HG02852 (cell line): ENCODE measurements around the gene PPAN.

Experiments used
- ATAC-seq: cut with Tn5 transposase; IDR thresholded peaks from one replicate; pipeline ENCODE4 v1.9.1; 2021; ENCODE audit warnings: mild to moderate bottlenecking, moderate library complexity; ENCODE audit not compliant: unreplicated experiment

PPAN gene

DNA sequence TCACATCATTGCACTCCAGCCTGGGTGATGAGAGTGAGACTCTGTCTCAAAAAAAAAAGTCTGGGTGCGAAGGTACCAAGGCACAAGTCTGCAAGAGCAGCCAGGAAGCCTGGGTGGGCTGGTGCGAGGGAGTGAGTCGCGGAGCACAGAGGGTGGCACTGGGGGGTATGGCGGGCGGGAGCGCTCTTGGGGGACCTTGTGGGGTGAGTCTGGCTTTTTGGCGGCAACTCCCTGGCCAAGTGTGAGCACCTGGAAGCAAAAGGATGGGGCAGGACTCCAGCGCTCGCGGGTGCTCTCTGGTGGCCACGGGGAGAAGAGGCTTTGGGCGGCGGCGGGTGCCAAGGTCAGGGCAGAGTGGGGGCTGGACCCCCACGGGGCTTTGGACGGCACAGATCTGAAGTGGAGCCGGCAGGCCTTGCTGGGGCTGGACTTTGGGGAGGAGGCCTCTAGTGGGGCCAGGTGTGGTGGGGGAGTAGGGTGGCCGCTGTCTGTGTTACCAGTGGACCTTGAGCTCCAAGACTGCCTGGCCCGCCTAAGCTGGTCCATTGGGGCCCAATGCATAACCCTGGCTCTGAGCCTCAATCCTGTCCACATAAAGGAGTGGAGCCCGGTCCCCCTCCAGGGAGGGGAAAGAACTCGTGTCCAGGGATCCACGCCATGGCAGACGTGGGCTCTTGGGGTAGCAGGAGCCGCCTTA is 6.9 kb downstream of the PPAN start:
- ATAC-seq = no peak

DNA sequence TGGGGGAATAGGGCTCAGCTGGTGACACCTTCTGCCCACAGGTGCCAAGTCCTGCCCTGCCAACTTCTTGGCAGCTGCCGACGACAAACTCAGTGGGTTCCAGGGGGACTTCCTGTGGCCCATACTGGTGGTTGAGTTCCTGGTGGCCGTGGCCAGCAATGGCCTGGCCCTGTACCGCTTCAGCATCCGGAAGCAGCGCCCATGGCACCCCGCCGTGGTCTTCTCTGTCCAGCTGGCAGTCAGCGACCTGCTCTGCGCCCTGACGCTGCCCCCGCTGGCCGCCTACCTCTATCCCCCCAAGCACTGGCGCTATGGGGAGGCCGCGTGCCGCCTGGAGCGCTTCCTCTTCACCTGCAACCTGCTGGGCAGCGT is 7.4 kb downstream of the PPAN start:
- ATAC-seq = no peak

DNA sequence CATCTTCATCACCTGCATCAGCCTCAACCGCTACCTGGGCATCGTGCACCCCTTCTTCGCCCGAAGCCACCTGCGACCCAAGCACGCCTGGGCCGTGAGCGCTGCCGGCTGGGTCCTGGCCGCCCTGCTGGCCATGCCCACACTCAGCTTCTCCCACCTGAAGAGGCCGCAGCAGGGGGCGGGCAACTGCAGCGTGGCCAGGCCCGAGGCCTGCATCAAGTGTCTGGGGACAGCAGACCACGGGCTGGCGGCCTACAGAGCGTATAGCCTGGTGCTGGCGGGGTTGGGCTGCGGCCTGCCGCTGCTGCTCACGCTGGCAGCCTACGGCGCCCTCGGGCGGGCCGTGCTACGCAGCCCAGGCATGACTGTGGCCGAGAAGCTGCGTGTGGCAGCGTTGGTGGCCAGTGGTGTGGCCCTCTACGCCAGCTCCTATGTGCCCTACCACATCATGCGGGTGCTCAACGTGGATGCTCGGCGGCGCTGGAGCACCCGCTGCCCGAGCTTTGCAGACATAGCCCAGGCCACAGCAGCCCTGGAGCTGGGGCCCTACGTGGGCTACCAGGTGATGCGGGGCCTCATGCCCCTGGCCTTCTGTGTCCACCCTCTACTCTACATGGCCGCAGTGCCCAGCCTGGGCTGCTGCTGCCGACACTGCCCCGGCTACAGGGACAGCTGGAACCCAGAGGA is 7.9 kb downstream of the PPAN start:
- no peak for ATAC-seq

- no peak for ATAC-seq
Observed at GRCh38 chr19:10114651-10115391, 8.7 kb downstream of the PPAN start.

- ATAC-seq = no peak
Observed at GRCh38 chr19:10115392-10116084, 9.4 kb downstream of the PPAN start.

DNA sequence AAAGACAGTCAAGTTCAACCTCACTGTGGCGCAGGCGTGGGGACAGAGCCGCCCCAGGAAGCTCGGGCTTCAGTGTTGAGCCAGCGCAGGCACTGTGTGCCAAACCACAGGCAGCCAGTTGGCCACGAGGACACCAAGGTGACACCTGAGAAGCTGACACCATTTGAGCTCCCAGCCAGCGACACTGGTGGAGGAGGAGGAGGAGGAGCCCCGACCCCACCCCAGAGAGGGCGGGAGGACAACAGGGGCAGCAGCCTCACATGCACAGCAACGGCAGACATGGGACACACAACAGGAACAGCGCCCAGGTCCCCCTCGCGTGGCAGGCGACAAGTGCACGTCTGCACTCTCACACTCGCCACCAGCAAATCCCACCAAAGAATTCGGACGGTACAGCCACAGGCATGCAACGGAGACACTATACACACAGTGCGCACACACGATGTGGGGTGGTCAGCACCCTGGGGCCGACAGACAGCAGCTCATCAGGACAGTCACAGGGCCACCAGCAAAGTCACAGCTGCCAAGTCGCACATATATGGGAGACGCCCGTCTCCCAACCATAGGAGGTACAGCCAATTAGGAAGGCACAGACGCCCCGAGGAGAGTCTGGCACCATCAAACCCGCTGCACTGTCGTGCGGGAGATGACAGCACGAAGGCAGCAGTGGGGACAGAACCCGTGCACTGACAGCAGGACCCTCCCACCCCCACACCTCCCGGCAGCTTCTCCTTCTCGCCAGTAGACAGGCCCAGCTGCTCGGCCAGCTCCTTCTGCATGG is 10.1 kb downstream of the PPAN start:
- no peak for ATAC-seq

DNA sequence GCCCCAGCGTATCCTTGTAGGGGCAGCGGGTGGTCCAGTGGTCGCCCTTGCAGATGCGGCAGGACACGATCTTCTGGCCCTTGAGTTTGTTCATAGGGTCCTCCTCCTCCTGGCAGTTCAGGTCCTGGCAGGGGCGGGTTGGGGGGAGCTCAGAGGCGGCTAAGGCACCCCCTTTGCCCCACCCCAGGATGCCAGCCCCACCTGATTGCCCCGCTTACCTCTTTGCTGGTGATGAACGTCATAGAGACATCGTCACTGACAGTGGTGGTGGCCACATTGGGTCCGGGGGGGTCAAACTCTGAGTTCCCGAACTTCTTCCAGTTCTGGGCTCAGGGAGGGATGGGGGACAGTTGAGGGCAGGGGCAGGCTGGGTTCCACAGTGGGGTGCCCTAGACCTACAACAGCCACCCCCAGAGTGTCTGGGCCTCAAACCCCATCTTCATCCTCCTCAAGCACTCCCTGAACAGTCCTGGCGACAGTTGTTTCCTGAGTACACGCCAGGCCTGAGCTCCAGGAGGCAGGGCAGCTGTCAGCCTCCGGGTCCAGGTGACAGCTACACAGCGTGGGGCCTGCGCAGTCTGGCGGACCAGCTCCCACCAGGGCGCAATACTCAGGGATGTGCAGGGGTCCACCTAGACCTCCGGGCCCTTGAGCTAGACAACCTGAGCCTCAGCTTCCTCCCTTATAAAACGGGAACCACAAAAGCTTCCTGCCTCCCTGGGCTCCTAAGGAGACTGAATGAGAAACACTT is 10.9 kb downstream of the PPAN start:
- no peak for ATAC-seq

DNA sequence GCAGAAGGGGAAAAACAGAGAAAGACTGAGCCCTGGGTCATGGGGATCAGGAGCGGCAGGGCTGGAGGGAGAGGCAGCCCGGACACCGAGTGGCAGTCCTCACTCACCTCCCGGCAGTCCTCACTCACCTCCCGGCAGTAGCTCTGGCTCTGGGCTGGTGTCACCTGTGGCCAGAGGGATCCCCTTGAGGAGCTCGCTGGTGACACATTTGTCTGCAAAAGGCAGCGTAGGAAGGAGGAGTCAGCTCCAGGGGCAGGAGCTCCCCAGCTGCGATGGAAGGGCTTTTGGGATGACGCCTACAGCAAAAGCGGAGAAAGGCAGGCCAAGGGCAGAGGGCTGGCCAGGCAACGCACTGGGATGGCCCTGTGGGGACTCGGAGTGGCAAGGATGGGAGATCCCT is 12.8 kb downstream of the PPAN start:
- no peak for ATAC-seq

- no peak for ATAC-seq
Observed at GRCh38 chr19:10120538-10121189, 14.5 kb downstream of the PPAN start.

DNA sequence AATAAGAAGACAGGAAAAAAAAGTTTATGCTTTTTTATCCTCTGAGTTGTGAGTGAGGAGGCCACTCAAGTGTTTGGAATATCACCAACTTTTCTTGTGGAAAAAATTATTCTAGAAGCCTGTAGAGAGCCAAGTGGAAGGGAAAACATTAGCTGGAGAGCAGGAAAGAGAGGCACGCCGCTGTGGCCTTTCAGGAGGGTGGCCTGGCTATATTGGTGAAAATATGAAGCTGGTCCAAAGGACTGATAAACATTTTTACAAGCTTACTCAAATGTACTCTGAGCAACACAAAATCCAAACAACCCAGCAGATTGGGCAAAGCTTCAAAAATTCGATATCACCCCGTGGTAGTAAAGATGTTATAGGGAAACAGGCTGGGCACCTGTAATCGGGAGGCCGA is 15.9 kb downstream of the PPAN start:
- ATAC-seq = no peak

GRCh38 chr19:10124429-10124828 is 18.3 kb downstream of the PPAN start:
- ATAC-seq = no peak

DNA sequence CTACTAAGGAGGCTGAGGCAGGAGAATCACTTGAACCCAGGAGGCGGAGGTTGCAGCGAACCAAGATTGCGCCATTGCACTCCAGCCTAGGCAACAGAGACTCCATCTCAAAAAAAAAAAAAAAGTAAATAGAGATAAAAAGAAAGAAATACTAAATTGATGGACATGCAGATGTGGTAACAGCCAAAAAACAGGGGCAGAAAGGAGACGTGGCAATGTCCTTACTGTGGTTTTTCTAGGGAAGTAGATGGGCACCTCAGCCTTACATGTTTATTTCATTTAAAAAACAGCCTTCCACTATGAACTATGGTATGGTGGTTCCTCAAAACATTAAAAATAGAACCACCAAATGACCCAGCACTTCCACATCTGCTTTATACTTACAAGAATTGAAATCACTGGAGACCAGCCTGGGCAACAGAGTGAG is 20.1 kb downstream of the PPAN start:
- no peak for ATAC-seq

GRCh38 chr19:10132905-10133304 is 26.7 kb downstream of the PPAN start:
- no peak for ATAC-seq

GRCh38 chr19:10133596-10133995 is 27.4 kb downstream of the PPAN start:
- no peak for ATAC-seq

GRCh38 chr19:10134040-10134439 is 27.9 kb downstream of the PPAN start:
- ATAC-seq = no peak

DNA sequence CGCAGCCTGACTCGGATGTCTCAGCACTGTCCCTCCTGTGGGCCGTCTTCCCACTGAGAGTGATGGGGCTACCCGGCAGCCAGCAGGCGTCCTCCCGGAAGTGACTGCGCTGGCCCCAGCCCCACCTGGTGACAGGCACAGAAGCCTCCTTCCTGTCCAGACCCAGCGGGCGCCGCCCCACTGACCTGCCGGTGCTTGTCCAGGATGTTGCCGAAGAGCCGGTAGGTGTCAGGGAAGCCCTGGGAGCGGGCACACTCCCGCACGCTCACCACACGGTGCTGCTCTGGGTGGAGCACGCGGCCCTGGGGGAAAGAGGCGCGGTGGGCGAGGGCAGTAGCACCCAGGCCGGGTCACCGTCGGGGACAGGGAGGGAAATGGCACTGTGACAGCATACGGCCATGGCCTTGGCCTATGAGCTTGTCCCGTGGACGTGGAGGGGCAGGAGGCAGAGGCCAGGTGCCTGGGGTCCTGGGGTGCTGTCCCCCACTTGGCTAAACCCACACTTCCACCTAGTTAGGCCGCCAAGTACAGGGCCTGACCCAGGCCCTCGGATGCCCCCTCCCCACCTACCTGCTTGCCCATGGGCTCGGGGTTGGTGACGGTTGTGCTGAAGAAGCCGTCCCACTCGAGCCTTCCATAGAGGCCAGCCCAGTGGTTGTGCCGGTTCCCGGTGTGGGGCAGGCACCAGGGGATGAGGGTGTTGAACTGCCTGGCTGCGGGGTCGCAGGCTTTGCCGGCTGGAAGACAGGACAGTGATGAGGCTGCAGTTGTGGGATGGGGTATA is 29.6 kb downstream of the PPAN start:
- ATAC-seq = no peak

DNA sequence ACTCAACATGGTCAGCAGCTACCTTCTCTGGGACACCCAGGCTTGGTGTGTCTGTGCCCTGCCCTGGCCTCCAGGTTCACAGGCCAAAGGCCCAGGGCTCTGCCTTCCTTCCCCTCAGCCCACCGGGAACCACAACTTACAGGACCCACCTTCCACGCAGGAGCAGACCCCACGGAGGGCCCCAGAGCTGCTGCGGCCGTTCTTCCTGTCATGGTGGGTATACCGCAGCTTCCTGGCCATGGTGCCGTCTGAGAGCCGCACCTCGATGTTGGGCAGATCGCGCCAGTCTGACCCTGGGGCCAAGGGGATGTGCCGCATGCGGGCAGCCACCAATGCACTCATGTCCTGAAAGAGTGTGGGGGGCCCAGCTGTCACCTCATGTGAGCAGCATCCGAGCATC is 30.8 kb downstream of the PPAN start:
- ATAC-seq = no peak

- no peak for ATAC-seq
Observed at GRCh38 chr19:10137751-10138682, 31.9 kb downstream of the PPAN start.
